HUDEP-2 (cell line): ENCODE measurements around the gene KCTD17.

Experiments used
- DNase-seq, 76 experiments: peaks; one replicate each; lab custom pipeline; 2025; ENCODE audit not compliant: unreplicated experiment in 76 of 76; lab: John Stamatoyannopoulos, UW

Gene KCTD17

DNA sequence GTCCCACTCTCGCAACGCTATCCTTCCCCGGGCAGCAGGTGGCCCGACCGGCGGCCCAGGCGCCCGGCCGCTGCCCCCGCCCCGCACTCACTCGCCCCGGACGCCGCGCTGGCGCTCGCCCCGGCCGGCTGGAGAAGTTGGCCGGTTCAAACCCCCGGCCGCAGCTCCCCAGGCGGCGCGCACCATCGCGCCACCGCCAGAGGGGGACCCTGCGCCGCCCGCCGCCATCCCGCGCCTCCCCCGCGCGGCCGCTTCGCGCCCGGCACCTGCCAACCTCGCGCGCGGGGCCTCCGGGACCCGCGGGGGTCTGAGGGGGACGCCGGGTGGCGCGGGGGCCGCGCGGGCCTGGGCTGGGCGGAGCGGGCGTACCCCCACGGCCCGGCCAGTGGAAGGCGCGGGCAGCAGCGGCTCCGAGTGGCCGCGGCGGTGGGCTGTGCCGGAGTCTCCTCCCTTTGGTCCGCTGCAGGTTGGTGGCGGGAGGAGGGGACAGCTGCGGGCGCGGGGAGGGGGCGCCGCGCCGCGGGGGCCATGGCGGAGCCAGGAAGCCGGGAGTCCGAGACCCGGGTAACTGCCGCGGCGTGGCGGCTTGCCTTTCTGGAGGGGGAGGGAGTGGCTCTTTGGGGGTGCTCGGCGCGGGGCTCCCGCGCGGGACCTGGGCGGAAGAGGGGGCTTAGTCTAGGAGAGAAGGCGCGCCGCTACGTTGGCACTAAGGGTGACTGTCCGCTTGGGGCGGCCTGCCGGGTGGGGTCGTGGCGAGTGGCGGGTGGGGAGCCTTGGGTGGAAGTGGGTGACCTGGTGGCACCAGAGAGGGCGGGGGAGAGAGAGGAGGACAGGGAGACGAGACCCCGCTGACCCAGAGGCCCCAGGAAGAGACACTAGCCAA, 32.0 kb upstream of the KCTD17 start, which contains the start of the genes MPST and TST:
TSS of gene MPST (plus strand) at position 434 of the 883 bp plus-strand sequence. CDS start at position 529, 95 bp downstream.
TSS of gene TST (minus strand) at position 139 of the 883 bp plus-strand sequence. CDS start 715 bp downstream, outside the sequence.
- DNase-seq, result peak in 57 of 76 experiments; percentile 15 to 73 (median 51)

DNA sequence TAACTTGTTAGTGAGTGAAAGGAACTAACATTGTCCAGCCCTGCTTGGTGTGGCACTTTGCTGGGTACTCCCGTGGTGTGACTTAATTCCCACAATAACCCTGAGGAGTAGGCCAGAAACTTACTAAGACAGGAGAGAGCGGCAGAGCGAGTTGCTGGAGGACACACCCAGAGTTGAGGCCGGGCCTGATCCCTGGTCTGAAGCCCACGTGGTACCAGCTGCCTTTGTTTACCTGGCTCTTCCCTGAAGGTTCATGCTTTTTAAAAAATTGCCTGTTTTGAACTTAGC, 31.4 kb upstream of the KCTD17 start:
- DNase-seq, result peak in 40 of 76 experiments; percentile 19 to 69 (median 38)

DNA sequence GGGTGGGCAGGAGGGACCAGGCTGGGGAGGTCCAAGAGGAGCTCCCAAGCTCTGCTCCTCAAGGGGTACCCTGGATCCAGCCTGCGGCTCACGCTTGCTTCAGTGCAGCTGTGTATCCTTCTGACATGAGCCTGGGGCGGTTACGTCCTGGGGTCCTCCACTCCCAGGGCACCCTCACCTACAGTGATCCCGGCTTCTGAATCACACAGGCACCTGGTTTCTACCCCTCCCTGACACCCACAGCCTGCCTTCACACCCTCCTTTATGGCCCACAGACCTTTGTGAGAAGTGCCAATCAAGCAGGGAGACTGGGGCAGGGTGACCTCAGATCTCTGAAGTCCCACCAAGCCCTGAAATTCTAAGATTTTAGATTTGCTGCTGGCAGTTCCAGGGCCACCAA, 30.5 kb upstream of the KCTD17 start:
- no peak for DNase-seq

DNA sequence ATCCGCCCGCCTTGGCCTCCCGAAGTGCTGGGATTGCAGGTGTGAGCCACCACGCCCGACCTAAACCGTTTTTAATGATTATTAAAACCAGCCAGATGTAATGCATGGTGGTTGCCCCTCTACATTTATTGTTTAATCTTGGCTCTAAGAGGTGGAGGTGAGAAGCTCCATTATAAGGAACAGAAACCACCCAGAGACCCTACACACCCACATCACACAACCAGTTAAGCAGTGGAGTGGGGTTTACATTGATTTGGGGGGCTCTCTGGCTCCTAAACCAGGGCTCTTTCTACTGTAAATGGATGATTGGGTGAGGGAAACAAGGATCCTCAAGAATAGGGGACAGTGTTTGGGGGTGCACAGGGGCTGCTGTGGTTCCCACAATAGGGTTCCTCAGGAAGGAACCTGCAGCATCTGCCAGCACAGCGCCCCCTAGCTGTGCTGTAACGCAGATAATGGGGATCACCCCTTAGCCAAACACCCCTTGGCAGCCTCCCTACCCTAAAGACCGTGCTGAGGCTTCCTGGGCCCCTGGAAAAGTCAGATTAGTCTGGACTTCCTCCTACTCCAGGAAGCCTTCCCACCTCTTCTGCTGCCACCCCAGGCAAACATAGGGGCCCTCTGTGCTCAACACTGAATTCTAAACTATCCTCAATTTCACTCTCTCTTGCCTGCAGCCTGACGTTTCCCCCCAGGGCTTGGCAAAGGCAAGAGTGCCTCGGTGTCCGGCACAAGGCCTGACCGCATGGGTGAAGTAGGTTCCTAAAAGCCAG, 29.6 kb upstream of the KCTD17 start:
- DNase-seq, result peak in 45 of 76 experiments; percentile 10 to 62 (median 31)

DNA sequence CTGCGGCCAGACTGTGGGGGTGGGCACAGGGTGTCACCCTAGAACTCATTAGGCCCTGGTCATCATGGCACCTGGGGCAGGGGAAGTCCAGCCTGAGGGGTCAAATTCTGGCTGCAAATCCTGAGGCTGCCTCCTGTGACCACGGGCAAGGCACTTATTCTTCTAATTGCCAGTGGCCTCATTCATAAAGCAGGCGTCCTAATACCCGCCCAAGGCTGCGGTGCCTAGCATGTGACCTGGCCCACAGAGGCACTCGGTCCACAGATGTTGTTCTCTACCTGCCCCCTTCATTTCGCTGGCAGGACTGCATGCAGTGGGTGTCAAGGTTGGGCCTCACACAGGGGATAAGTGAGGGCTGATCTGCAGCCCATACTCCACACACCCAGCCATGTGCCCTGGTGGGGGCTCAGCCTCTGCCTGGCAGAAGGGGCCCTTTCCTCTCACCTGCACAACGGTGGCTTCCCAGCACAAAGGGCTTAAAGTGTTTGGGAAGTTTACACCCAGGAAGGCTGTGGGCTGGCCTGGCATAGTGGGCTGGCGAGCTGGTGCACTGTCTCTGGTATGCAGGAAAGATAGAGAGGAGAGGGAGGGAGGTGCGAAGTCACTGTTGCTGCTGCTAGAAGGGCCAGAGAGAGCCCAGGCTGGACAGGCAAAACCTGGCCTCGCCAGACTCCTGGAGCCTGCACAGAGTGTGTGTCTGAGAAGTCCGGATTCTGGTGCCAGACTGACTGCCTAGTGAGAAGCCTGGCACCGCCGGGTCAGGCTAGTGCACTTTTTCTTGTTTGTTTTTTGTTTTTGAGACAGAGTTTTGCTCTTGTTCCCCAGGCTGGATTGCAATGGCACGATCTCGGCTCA, 28.8 kb upstream of the KCTD17 start:
- peak in 4 of 76 experiments; percentile 11 to 39 (median 26) for DNase-seq

DNA sequence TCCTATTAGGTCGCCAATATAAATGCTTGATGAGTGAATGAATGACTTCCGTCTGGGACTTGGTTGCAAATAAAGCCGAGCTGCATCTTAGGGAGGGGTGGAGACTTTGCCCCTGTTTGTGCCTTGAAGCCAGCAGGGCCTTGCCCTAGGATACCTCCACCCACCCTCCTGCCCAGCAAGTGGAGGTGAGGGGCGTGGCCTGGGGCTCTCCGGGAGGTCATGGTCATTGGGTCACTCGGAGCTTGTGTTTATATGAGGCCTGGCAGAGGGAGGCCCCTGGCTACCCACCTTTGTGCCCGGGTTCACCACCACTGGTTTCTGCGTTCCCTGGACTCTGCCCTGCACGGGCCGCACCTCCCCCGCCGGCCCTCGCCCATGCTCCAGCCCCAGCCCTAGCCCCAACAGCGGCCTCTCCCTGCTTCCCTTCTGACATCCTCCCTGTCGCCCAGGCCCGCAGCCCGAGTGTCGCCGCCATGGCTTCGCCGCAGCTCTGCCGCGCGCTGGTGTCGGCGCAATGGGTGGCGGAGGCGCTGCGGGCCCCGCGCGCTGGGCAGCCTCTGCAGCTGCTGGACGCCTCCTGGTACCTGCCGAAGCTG, 27.7 kb upstream of the KCTD17 start:
- no peak for DNase-seq

DNA sequence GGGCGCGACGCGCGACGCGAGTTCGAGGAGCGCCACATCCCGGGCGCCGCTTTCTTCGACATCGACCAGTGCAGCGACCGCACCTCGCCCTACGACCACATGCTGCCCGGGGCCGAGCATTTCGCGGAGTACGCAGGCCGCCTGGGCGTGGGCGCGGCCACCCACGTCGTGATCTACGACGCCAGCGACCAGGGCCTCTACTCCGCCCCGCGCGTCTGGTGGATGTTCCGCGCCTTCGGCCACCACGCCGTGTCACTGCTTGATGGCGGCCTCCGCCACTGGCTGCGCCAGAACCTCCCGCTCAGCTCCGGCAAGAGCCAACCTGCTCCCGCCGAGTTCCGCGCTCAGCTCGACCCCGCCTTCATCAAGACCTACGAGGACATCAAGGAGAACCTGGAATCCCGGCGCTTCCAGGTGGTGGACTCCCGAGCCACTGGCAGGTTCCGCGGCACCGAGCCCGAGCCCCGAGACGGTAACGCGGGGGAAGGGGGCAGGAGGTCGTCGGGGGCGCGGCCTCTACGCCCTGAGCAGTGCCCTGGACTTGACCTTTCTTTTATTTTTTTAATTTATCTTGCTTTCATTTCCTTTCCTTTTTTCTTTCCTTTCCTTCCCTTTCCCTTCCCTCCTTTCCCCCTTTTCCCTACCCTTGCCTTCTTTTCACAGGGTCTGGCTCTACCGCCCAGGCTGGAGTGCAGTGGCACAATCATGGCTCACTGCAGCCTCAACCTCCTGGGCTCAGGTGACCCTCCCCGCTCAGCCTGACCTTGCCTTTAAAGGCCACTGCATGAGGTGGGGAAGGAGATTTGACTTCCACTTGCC, 27.0 kb upstream of the KCTD17 start:
- no peak for DNase-seq

DNA sequence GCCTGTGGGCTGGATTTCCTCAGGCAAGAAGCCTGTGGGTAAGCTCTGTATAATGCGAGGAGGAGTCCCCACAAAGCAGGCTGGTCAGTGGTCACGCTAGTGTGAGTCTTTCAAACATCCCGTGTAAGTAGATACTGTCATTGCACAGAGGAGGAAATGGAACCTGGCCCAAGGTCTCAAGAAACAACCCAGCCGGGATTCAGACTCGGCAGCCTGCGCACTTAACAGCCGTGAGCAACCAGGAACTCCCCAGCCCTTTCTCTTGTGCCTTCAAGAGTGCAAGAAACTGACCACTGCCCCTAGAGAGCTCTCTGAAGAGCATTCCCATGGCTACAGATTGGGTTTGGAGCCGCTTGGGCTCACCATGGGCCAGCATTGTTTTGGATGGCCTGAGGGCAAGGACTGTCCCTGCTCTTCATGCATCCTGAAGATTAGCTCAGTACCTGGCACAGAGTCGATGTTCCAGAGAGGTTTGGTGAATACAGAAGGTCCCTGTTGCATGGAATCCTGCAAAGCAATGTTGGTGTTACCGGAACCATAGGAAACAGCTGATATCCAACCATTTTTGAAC, 26.0 kb upstream of the KCTD17 start:
- no peak for DNase-seq

DNA sequence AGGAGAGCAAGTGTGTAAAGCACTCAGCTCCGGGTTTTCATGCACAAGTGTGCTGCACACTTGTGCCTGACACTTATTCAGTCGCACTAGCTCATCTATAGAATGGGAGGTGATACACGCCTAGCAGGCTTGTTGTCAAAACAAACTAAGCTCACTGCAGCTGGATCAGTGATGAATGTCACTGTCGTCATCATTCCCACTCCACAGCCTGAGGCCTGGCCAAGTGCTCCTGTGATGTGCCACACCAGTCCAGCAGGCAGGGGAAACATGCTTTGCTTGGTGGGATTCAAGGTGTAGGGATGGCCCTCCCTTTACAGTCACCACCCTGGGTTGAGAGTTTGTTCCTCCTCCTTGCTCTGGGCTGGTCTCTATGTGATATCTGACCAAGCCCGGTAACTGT, 25.2 kb upstream of the KCTD17 start:
- no peak for DNase-seq

DNA sequence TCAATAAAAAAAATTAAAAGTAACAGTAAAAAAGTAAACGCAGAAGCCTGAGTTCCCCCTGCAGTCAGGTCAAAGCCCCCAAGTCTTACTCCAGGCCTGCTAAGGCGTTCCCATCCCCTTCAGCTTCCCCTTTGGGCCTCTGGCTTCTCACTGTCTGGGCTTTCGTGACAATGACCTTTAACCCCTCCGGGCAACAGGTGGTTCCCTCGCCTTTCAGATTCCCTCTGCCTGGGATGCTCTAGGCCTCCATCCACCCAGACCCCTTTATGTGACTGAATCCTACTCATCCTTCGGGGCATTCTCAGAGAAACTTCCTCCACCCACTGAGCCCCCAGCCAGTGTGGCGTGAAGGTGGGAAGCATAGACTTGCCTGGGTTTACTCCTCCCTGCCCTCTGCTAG, 24.0 kb upstream of the KCTD17 start:
- DNase-seq, result no peak

DNA sequence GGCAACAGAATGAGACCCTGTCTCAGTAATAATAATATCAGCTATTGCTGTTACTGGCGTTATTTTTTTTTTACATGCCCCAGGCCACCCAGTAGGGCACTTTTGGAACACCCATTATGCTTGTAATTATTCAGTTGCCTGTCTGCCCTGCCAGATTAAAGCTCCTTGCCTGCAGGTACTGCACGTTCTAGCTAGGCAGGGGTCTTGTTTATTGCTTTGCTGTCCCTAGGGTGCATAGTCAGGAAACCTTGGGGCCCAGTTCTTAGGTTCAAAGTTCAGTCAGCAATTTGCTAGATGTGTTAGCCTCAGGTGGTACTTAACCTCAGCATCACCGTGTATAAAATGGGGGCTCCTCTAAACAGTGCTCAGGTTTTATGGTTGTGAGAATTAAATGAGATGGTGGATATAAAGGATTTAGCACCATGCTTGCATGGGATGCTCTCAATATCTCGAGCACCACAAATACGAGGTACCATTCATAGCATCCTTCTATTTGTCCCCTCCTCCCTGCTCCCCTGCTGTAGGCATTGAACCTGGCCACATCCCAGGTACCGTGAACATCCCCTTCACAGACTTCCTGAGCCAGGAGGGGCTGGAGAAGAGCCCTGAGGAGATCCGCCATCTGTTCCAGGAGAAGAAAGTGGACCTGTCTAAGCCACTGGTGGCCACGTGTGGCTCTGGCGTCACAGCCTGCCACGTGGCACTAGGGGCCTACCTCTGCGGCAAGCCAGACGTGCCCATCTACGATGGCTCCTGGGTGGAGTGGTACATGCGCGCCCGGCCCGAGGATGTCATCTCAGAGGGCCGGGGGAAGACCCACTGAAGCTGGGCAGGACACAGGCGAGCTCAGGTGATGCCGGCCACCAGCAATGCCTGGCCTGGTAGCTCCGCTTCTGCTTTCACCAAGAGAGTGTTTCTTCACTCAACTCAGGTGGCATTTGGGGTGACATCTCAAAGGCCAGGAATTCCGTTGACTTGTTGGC, 22.6 kb upstream of the KCTD17 start:
- DNase-seq, result no peak

DNA sequence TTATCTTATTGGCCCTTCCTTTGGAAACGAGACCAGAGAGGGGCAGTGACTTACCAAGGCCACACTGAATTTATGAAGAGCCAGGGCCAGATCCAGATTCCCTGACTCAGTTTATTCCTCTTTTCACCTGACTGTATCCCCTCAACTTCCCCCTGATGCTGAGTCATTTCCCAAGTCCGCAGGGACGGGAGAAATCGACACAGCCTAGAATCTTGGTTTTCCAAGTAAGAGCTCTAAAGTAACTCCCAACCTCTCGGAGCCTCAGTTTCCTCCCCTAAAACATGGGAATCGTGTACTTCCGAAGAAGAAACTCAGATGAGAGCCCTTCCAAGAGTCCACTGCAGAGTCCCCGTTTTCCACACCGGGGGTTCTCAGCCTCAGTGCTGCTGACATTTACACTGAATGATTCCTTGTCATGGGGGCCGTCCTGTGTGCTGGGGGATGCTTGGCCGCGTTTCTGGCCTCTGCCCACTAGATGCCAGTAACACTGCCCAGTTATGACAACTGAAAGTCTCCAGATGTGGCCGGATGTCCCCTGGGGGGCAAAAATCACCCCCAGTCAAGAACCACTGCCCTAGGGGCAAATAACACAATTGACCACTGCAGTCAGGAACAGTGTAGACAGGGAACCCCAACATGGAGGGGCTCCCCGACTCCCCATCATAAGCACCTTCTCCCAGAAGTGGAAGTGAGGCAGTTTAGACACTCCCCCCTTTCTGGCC, 20.8 kb upstream of the KCTD17 start:
- no peak for DNase-seq

DNA sequence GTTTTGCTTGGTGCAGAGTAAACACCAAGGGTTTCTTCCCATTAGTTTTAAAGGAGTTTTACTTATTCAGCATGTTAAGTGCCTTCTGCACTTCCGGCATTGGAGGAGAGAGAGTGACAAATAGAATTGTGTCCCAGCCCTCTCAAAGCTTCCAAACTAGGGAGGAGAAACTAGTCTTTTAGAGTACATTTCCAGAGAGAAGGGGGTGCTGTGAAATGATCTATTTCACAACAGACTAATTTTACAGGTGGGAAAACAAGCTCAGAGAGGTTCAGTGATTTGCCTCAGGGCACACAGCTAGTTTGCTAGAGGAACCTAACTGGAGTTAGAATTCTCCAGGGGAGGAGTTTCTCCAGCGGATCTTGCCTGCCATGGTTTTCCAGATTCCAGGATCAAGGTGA, 19.4 kb upstream of the KCTD17 start:
- no peak for DNase-seq

DNA sequence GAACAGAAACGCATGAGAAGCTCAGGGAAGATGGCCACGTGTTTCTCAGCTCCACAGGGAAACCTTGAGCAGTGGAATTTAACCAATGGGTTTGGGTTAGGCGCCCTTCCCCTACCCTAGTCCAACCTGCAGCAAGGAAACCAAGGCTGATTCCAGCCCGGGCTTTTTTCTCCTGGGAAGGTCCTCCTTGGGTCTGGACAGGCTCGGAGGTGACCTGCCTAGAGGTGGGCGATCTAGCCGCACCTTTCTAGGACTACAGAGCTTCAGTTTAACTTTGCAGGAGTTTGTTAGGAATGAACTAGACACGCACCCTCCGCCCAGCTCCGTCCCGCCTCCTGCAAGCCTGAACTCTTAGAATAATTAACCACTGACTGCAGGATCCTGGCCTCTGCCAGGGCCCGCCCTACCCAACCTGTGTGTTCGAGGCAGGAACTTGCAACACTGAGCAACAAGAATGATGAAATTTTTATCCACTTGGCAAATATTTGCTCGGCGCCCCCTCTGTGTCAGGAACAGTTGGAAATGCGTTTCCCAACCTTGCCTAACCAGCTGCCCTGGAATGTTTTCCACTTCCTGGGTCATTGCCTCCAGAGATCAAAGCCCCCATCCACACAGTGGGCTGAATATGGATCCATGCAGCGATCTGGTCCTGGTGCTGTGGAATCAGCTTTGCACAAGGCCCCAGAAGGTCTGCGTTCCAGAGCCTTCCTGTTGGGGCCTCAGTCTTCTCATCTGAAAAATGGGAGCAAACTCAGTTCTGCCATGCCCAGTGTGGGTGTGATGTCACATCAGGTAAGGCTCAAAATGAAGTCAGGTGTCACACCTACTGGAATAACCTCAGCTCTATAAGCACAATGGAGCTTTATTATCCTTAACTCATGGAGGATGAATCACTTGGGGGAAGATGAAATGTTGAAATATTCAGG, 18.7 kb upstream of the KCTD17 start:
- DNase-seq, result no peak

DNA sequence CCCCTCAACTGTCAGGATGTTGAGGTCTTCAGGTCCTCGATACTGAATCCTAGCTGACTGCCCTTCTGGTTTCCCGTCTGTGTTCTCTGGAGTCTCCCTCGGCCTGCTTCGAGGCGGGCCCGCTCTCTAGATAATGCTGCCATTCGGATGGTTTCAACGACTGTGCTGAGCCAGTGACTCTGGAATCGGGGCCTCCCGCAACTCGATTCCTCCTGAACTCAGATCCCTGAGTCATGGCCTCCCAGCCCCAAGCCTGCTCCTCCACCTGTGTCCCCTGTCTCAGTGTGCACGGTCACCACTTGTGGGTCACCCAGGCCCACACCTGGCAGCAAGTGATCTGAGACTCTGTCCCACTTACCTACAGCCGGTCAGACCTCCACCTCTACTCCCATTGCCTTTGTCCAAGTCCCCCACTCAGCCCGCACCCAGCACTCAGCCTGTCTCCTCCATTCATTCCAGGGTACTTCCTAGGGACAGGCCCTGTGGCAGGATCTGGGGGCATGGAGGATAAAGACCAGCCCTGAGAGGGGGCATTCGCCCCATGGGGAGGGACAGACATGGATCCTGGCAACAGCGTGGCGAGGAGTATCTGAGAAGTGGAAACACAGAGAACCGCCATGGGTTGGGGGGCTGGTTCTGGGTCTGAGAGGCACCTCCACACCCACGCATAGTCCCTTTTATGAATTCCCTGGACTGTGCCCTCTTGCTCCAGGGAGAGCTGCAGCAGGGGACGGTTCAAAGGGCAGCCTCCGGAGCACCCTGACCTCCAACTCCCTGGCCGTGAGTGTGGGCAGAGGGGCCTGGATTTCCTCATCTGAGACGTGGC, 17.7 kb upstream of the KCTD17 start:
- DNase-seq, result no peak
